GM04504 (cell line): ENCODE results near the gene TMEM88.
"Not testable (repeated sequence)": the region's sequence is repeated elsewhere in the genome, so short reads cannot be mapped to it uniquely, and the experiment has no call there.

Experiments used
- DNase-seq: peaks from one replicate; pipeline ENCODE4 v3.0.0-alpha.2; 2012; ENCODE audit warnings: low read depth

The TMEM88 gene

GRCh38 chr17:7856011-7856810, 1.3 kb downstream of the TMEM88 start:
- DNase-seq, result no peak

GRCh38 chr17:7856811-7857712, 2.2 kb downstream of the TMEM88 start, which contains the start of gene NAA38:
TSS of gene NAA38 (minus strand) at chr17:7857559. CDS start at chr17:7857463, 96 bp downstream.
- peak; percentile 99 for DNase-seq

GRCh38 chr17:7857713-7858521, 3.1 kb downstream of the TMEM88 start, which contains the start of gene CYB5D1:
TSS of gene CYB5D1 (plus strand) at chr17:7858003. CDS start at chr17:7858135, 132 bp downstream.
- DNase-seq, result peak; percentile 89

- peak; percentile 22 for DNase-seq
Measured at GRCh38 chr17:7858522-7858810, 3.6 kb downstream of the TMEM88 start.

GRCh38 chr17:7859028-7859427, 4.2 kb downstream of the TMEM88 start:
- DNase-seq, result no peak

- DNase-seq, result no peak
Measured at GRCh38 chr17:7862692-7863437, 8.0 kb downstream of the TMEM88 start.

GRCh38 chr17:7864384-7864783, 9.5 kb downstream of the TMEM88 start:
- not testable (repeated sequence) for DNase-seq

- no peak for DNase-seq
Measured at GRCh38 chr17:7864995-7865650, 10.3 kb downstream of the TMEM88 start.

- no peak for DNase-seq
Measured at GRCh38 chr17:7867881-7868329, 13.0 kb downstream of the TMEM88 start.

- no peak for DNase-seq
Measured at GRCh38 chr17:7873051-7873450, 18.2 kb downstream of the TMEM88 start.

GRCh38 chr17:7875804-7876370, 21.0 kb downstream of the TMEM88 start:
- no peak for DNase-seq

- DNase-seq, result no peak
Measured at GRCh38 chr17:7878234-7878633, 23.4 kb downstream of the TMEM88 start.

GRCh38 chr17:7880076-7880868, 25.4 kb downstream of the TMEM88 start:
- DNase-seq, result no peak

GRCh38 chr17:7881276-7882054, 26.6 kb downstream of the TMEM88 start:
- DNase-seq, result no peak

GRCh38 chr17:7882068-7882467, 27.2 kb downstream of the TMEM88 start:
- no peak for DNase-seq

GRCh38 chr17:7882629-7883028, 27.8 kb downstream of the TMEM88 start:
- no peak for DNase-seq

GRCh38 chr17:7883781-7884386, 29.0 kb downstream of the TMEM88 start:
- DNase-seq, result no peak
